ENCODE measurements around the gene PRR4.

- TF ChIP-seq POLR2AphosphoS5 (IDR thresholded peaks at IDR 0.05): no peak
- TF ChIP-seq EP300 (IDR thresholded peaks at IDR 0.05): no peak
- TF ChIP-seq CTCF (IDR thresholded peaks at IDR 0.05): no peak
Observed at GRCh38 chr12:10863512-10864218, 14.4 kb upstream of the PRR4 start.
